ENCODE measurements around the gene LUC7L3.
"Not testable (repeated sequence)": the region's sequence is repeated elsewhere in the genome, so short reads cannot be mapped to it uniquely, and the experiment has no call there.

Gene LUC7L3

GRCh38 chr17:50790618-50791017 is 71.2 kb downstream of the LUC7L3 start:
- DNase-seq = no peak

- DNase-seq = no peak
Observed at GRCh38 chr17:50792132-50792531, 72.7 kb downstream of the LUC7L3 start.

GRCh38 chr17:50793007-50793406 is 73.6 kb downstream of the LUC7L3 start:
- DNase-seq = no peak

GRCh38 chr17:50794361-50794760 is 75.0 kb downstream of the LUC7L3 start:
- no peak for DNase-seq

DNA sequence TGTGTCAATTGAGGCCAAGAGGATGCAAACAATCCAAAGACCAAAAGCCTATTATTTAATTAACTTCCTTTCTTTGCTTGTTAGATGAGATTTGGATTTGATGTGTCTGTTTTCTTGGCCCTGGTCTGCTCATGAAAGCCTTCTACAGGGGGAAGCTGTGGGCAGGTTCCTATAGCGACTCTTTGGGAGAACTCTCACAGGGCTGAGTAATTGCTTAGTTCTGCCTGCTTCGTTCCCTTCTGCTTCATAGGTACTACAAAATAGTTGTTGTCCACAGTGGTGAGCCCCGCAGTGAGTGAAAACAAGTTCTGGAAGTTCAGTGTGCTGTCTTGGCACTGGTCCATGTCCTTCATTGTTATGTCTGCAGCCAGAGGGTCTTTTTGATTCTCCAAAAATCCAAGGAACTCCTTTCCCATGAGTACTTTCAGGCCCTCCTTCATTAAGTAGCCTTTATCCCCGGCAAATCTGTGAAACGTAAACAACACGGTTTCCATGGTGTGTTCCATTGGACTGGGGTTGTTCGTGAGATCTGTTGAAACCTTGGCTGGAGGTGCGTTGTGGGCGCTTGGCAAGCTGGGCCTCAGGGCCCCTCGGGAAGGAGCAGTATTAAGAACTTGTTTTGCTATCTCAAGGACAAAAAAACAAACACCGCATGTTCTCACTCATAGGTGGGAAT is 77.9 kb downstream of the LUC7L3 start:
- DNase-seq = no peak

DNA sequence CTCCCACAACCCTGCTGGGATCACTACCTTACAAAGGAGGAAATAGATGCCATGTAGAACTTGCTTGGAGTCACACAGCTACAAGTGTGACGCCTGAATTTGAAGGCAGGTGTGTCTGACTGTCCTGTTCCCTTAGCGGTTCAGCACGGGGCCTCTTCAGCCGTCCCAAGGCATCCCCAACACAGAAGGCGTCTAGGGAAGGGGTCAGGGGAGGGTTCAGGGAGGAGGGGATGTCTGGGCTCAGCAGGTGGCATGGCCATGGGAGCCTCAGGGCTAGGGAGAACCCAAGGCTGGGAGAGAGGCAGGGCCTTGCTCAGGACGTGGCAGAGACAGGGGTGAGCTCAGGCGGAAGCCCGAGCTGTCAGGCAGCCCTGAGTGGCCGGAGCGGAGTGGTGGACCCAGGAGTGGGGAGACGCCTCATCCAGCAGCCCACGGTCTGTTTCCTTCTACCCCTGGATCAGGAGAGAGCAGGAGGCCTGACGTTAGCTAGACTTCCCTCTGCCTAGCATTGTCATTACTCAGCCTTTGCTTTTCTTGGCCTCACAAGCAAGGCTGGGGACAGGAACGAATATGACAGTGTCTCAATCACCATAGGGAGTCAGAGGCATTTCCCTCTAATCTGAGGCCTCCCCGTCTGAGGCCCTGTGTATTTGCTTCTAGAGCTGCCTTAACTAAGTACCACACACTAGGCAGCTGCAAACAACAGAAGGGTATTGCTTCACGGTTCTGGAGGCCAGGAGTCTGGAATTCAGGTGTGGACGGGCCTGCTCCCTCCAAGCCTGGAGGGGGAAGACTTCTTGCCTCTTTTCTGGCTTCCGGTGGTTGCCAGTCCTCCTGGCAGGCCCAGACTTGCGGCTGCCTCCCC is 79.3 kb downstream of the LUC7L3 start:
- DNase-seq = no peak

GRCh38 chr17:50799582-50799981 is 80.2 kb downstream of the LUC7L3 start:
- DNase-seq = no peak

- no peak for DNase-seq
Observed at GRCh38 chr17:50800196-50800700, 80.8 kb downstream of the LUC7L3 start.

- no peak for DNase-seq
Observed at GRCh38 chr17:50802609-50803571, 83.5 kb downstream of the LUC7L3 start.

DNA sequence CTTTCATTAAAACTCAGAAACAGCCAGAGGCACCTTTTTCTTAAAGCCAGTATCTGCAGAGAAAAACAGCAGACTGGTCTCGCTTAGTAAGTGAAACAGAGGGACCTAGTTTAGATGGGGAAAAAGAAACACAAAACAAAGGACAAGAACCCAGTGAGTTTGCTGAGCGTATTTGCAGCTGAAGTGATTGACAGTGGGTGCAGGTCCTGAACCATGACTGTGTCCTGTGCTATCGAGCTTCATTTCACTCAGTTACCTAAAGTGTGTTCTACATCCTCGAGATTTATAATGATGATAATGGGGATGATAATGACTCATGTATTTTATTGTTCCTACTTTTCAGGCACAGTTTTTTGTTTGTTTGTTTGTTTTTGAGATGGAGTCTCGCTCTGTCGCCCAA is 84.3 kb downstream of the LUC7L3 start:
- no peak for DNase-seq

DNA sequence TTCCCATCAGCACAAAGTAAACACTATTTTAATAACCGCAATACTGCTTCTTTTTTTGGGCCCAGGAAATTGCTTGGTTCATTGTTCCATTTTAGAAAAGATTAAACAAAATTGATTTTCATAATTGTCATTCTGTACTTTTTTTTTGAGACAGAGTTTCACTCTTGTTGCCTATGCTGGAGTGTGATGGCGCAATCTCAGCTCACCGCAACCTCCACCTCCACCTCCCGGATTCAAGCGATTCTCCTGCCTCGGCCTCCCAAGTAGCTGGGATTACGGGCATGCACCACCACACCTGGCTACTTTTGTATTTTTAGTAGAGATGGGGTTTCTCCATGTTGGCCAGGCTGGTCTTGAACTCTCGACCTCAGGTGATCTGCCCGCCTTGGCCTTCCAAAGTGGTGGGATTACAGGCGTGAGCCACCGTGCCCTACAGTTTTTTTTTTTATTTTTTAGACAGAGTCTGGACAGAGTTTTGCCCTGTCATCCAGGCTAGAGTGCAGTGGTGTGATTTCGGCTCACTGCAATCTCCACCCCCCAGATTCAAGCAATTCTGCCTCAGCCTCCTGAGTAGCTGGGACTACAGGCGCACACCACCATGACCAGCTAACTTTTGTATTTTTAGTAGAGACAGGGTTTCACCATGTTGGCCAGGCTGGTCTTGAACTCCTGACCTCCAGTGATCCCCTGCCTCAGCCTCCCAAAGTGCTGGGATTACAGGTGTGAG is 85.5 kb downstream of the LUC7L3 start:
- not testable (repeated sequence) for DNase-seq

DNA sequence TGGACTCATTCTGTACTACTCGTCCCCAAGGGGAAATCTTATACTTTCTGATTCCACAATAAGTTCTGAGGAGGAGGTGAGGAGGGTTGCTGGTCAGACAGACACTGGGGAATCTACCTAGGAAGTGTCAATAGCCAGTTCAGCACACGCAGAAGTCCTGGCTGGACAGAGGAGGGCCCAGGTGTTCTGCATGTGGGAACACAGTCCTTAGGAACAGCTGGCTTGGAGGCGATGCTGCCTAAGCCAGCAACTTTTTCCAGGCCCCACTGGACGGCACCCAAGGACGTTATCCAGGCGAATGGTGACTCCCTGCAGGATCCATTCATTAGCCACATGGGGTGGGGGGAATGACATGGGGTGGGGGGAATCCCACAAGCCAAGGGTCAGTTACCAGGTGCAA is 86.1 kb downstream of the LUC7L3 start:
- no peak for DNase-seq
